Fibroblast of skin of right biceps (primary cell): ENCODE results near the gene HOXA4.

Source experiments
- DNase-seq: peaks from one replicate; pipeline ENCODE4 v3.0.0-alpha.2; 2013

The HOXA4 gene

DNA sequence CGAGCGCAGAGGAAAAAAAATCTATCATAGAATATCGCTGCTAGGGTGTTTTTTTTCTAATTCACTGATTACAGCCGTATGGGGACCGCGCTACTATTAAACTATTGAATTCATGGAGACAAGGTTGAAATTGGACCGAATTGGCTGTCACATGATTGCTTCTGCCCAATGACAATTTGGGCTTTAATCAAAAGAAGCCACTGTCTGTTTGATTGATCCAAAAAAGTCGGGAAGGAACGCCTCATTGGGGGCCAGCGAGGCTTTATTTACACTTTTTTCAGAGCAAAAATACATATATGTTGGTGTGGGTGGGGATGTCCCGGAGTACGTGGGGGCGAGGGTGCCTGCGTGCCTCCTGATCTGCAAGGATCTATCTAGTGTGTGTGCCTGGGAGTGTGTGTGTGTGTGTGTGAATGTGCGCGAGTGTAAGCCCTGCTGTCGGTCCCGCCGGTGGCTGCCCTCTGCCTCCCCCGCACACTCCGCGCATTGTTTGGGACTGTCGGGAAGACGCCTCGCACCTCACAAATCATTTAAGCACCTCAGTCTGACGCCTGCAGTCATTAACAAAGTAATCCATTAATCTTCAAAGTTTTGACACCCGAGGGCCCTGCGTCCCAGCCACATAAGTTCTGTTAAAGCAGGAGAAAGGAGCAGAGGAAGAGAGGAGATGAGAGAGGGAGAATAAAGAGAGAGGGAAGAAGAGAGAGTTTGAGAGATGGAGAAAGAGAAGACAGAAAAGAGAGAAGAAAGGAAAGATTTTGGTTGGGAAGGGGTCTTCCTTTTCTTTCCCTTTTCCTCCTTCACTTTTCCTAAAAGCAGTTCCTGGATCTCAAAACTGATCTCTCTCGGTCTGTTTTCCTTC, 27.7 kb downstream of the HOXA4 start, which contains the start of gene HOXA2:
Gene HOXA2, minus strand, starts transcription at position 103 of the 862 bp plus-strand sequence. CDS start 183 bp downstream, outside the sequence.
- no peak for DNase-seq

DNA sequence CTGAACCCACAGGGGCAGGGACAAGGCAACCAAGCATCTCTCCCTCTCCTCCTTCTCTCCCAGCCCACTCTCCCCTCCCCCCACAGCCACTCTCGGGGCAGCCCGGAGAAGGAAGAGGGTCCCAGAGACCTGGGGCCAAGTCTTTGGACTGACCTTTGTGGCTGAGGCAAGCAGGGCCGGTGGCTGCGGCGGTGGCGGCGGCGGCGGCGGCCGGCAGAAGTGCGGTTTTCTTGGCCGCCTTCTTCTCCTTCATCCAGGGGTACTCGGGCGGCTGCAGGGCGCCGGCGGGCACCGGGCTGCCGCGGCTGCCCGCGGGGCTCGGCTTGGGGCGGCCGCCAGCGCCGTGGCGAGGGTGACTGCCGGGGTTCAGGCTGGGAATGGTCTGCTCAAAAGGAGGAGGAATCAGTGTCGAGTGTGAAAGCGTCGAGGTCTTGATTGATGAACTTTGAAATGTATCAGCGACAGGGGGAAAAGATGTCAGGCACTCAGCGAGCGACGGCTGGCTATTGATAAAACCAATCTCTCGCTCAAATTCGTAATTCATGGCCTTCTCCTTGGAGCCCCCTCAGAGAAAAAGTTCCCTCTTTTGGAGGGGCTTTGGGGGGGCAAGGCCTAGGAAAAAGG, 28.5 kb downstream of the HOXA4 start:
- DNase-seq: no peak

DNA sequence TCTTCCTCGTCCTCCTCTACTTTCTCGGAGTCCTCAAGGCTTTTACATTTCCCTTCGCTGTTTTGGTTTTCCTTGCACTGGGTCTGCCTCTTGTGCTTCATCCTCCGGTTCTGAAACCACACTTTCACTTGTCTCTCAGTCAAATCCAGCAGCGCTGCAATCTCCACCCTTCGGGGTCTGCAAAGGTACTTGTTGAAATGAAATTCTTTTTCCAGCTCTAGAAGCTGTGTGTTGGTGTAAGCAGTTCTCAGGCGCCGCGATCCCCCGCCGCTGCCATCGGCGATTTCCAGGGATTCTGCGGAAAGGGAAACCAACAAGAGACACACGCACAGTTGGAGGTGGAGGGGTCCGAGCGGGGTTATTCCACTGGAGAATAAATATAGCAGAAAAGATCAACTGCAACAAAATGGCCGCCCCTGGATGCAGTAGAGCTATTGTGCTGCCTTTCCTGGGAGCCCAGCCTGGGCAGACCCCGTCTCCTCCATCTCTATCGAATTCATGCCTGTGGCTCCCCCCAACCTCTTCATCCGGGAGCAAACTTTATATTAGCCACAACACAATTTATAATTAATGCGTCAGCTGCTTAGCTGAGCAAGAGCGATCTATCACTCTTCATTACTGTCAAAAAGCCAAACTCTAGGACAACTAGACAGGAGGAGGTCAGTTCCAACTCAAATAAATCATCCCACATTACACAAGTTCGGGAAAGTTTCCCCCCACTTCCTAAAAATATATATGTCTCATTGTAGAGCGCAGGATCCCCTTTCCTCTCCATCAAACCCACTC, 29.2 kb downstream of the HOXA4 start:
- no peak for DNase-seq

DNA sequence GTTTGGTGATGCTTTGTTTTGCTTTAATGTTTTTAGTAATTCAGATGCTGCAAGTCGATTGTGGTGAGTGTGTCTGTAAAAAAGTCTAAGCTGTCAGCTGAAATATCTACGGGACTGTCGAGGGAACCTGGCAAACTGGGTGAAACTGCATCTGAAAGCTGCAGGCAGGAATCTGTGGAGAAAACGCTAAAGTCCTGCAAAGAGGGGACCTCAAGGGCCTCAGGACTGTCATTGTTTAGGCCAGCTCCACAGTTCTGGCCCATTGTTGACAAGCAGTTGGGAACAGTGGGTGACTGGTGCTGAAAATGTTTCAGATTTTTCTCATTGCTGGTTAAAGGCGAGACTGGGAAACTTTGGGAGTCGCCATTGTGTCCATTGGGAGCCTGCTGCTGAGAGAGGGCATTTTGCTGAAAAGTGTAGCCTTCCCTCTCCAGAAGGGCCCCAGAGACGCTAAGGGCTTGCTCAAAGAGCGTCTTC, 29.8 kb downstream of the HOXA4 start:
- DNase-seq: no peak

DNA sequence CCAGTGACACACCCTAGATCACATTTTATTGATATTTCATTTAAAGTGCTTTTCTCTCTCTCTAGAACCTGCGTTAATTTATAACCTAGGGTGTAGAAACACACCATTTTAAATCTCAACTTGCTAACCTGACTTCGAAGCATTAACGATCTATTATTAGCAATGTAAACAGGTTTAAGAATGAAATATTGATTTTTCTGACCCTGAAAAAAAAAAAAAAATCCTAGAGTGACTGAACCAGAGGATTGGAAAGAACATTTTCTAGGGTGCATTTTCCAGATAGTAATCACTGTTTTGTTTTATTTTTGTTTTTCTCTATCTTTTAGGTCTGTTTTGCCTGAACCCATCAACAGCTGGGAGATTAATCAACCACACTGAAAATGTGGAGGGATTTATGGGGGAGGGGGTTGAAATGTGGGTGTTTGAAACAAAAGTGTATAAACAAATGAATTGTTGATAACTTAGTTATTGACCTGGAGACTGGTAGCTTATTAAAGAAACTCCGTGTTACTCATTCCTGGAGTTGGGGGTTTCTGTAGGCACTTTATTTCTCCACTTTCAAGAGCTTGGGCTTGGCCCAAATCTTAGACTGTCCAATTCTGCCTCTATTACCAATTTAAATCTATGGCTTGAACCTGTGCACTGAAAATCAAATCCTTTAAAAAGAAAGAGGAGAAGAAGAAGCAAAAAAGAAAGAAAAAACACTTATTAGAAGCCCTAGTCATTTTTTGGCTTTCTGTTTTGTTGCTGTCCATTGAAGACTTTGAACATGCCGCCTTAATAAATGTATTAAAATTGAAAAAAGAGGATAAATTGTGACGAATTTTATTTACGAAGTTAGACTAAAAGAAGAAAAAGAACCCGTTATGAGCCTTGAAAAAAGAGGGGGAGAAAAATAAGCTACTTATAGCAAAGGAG, 30.8 kb downstream of the HOXA4 start:
- no peak for DNase-seq

DNA sequence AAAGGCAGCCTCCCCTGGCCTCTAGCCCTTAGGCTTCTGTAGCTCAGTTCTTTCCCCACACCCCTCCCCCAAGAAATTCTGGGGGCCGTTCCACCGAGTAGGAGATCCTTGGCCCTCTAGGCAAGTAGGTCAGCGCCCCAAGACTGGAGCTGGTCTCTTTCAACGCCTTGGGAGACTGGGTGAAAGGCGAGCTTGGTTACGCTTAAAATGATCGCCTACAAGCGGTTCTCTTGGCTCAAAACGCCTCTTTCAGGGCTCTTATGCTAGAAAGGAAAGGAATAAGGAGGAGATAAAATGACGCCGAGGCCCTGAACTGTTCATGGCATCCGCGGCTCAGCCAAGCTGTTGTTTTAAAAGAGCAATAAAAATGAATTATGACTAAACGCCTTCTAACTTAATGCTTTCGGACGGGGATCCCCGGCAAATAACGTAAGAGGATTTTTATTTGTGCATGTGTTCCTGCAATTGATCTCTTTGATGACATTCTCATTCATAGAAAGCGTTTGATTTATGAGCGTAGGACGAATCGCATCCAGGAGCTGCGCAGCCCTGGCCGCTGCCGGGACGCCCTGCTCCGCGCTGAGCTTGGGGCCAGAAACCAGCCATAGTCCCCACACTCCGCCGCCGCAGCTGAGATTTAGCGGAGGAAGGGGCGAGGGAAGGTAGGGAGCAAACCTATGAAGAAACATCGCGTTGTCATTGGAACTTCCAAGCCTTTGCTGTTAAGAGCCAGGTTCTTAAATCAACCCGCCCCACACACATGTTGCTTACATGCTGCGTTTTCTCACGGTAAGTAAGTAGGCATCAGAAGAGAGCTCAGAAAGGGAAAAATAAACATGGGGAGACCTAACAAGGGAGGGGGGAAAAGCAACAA, 31.7 kb downstream of the HOXA4 start:
- peak; percentile 55 for DNase-seq

DNA sequence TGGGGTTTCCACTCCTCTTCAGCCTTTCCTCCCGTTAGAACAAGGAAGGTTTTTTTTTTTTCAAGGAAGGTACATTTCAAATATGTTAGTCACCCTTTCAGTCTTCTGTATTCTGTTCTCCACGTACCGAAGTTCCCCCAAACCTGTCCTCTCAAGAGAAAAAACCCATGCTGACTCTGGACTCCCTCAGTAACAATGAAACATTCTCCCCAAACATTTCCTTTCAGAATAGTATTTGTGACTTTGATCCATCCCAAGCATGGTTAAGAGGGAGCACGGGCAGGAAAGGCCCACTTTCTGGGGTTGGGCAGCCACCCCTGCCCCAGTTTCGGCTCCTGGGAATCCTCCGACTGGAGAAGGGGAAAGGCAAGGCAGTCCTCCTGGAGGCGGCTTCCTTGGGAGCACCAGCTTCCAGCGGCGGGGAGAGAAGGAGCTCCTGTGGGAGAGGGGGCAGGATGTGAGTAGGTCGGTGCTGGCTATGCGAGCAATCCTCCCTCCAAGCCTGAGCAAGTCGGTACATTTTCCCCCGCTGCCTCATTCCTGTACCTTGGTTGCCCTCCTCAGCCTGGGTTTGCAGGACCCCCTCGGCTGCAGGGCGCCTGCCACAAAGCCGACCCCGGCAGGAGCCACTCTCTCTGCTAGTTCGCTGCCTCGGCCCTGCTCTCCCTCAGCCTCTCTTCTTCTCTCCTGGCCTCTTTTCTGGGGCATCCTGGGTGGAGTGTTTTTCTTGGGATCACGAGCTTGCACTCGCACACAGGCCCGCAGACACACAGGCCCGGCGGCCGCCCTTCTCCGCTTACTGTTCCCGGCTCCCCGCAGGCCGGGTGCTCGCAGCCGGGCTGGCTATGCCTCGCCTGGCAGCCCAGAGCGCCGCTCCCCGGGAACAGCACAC, 32.6 kb downstream of the HOXA4 start:
- DNase-seq: no peak

DNA sequence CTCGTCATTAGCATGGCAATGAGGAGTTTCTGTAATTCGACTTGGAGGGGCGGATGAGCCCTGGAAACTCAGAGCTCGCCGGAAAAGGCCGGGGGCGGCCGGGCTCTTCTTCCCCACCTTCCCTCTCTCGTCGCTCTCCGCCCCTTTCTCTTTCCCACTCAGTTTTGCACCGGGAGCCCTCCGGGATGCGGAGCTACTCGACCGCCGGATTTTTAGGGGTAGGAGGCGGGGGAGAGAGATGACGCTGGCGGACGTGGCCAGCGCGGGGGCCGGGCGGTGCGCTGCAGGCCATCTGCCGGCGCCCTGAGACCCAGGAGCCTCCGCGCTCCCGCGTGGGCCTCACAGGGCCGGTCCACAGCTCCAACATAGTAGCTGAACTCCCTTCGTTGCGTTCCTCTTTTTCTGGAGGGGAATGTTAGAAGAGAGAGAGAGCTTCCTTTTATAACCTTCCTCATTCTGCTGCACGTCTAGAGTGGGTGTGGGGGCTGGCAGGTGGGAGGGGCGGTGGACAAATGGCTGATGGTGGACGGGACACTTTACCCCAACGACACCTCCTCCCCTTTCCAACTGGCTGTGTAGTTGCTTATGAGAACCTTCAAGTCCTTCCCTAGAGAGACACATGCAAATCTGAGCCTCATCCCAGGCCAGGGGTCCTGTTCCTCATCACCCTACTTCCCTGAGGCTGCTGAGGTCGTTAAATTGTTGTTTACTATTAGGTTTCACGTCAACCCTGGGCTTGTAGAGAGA, 33.6 kb downstream of the HOXA4 start:
- no peak for DNase-seq

DNA sequence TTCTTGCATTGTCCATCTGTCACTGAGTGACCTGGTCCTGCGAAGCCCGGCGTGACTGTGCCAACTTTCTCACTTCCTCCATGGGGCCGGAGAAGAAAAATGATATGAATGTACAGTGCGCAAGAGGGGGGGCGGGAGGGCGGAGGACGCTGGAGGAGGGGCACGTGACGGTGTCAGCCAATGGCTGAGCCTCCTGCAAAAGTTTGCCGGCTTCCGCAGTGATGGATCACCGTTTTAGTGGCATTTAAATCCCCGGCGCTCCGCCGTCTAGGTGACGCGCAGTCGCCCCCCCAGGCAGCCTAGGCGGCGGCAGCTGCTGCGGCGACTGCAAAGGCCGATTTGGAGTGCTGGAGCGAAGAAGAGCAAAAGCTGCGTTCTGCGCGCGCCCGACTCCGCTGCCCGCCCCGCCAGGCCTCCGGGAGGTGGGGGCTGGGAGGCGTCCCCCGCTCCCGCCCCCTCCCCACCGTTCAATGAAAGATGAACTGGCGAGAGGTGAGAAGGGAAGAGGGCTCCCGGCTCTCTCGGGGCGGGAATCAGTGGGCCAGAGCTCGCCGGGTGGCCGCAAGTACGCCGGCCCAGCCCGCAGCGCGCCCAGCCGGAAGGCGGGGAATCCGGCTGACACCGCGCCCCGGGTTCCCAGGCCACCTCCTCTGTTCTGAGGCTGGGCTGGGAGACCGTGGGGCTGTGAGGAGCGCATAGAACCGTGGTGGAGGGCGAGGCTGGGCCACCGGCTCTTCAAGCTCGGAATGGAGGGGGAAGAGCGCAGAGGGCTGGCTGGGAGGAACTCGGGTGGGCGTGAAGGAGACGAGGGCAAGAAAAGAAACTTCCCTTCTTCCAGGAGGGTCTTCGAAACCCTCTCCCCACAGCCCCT, 34.4 kb downstream of the HOXA4 start, which contains the start of gene HOXA1:
Gene HOXA1, minus strand, starts transcription at position 104 of the 871 bp plus-strand sequence. Its CDS starts 88 bp downstream, at position 16.
- DNase-seq: peak; percentile 91

DNA sequence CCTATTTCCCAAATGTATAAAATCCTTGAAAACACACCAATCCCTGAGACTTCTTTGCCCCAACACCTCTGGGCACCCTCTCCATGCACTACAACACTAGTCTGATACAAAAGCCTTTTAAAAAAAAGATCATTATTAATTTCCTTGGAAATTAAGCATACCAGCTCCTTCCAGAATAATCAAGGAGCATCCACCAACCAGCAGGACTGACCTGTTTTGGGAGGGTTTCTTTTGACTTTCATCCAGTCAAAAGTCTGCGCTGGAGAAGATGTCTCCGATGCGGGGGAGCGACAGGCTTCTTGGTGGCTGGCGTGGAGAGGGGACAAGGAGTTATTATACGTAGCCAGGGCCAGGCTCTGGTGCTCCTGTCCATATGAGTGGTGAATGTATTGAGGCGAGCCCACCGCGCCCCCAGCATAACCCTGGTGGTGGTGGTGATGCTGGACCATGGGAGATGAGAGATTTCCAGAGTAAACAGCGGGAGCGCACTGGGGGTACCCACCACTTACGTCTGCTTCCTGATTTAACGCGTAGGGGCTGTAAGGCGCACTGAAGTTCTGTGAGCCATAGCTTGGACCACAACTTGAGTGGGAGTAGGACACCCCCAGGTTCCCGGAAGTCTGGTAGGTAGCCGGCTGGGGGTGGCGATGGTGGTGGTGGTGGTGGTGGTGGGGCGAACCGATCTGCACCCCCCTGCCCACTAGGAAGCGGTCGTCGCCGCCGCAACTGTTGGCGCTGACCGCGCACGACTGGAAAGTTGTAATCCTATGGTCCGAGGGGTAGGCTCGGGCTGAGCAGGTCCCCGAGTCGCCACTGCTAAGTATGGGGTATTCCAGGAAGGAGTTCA, 35.3 kb downstream of the HOXA4 start:
- no peak for DNase-seq

DNA sequence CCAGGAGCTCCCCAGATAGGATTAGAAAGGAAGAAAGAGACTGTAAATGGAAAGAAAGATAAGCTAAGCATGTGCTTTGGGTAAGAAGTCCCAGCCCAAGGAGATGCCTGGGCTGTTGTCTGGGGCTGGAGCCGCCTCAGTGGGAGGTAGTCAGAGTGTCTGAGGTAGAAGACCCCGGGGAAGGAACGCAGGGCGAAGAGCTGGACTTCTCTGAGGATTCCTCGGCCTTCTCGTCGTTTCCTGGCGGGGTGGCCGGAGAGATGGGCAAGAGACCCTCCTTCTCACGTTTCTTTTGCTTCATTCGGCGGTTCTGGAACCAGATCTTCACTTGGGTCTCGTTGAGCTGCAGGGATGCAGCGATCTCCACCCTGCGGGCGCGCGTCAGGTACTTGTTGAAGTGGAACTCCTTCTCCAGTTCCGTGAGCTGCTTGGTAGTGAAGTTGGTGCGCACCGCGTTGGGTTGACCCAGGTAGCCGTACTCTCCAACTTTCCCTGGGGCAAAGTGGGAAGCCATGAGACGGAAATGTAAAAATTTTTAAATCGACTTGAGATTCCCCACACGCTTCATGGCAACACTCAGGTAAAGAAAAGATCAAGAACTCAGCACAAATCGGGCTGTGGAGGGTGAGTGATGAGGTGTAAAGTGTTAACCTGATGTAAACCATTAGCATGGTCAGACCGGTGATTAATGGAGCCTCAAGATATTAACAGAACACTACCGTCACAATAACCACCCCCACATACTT, 36.1 kb downstream of the HOXA4 start:
- DNase-seq: no peak

DNA sequence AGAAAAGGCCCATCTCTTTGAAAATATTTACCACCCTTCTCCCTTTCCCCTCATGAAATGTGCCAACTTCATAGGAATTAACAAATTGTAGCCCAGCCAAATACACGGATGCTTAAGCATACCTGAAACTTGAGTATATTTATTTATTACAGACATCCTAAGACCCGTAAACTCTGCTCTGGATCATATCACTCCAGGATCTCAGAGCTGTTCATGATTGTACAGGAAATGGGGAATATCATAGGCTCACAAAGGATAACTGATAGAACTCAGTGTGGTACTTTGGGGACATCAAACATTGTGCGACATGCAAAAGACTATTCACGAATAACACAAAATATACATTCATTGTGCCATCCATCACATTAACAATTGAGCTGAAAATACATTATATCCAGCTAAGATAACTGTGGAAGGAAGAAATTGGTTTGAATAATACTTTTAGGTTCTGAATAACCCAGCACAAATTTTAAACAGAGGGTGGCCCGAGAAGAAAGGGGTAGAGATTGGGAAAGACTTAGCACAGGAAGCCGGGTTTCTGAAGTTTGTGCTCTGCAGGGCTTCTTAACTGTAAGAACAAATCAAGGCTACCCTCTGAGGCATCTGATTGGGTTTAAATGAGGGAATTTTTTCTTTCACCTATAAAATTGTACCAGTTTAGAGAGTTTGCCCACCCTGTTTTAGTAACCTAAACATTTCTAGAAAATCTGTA, 37.2 kb downstream of the HOXA4 start:
- no peak for DNase-seq

DNA sequence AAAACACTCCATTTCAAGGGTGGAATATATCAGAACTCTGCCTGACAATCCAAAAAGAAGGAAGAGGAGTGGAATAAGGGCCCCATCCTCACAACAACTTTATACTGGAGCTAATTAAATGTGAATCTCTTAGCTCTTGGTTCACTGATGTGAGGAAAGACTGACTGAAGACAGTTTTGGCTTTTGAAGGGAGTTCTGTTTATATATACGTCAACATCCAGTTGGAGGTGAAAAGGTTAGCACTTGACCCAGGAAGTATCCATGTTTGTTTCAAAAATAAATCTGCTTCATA, 37.8 kb downstream of the HOXA4 start:
- DNase-seq: no peak

DNA sequence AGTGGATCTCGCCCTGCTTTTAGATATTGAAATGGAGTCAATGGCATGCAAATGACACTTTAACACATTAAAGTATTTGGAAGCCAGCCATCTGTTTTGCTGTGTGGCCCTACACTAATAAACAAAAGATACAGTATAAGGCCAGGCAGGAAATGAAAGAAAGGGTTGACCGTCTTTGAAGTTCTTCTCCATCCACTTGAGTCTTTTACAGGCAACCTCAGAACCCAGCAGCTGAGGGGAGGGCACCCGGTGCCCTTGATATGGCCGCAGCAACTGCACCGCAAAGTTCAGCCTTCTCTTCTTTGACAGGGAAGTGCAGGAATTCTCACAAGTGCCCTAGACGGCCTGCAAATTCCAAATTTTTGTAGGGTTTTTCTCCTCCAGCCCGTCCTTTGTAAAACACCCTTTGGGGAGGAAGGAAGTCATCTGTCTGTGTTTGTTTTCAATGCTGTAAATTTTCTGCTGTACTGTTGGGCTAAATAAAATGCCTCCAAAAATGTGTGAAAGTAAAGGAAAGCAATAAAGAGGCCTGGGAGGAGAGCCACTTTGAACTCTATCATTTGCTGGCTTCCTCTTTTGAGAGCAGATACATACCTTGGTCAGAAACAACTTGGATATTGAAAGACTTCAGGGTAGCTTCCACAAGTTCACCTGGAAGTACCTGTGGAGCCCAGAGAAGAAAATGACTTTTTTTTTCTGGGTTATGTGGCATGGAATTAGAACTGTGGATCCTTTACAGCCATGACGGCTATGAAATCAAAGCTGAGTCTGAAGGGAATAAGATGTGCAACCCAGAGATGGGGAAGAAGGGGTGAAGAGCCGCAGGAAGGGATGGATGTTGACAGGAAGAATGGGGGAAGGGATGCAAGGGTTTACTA, 38.4 kb downstream of the HOXA4 start:
- no peak for DNase-seq

DNA sequence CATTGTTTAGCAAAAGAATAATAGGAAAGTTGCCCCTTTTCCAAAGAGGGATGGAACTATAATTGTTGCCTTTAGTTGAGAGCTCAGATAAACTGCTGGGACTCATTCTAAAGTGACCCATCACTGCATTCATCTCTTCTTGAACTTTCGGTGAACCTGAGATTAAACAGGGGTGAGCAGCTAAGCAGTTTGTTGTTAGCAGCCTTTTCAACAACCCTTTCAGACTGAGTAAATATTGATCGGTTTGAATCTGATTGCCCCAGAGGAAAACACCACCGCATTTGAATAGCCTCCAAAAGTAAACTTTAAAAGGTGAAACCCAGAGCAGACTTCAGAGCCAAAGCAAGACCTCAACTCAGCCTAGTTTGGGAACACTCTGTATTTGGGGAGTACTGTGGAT, 39.5 kb downstream of the HOXA4 start:
- no peak for DNase-seq
